Breast epithelium (tissue), 3 donors: Measurements from ENCODE around the gene RSAD1.

Source experiments
- POLR2A ChIP-seq: fragments of 450-650 bp; IDR thresholded peaks from one replicate; pipeline ENCODE4 v1.6.1; 2016; ENCODE audit warnings: antibody characterized with exemption, mild to moderate bottlenecking, moderate library complexity
- POLR2AphosphoS5 ChIP-seq, 3 donors: sonication (generic); formaldehyde crosslinking; IDR thresholded peaks; one replicate each; pipeline ENCODE4 v1.6.1; 2017; ENCODE audit warnings: antibody characterized with exemption in 3 of 3
- TF ChIP-seq, protein P1 (sequence below), 3 donors: fragments of 450-650 bp; IDR thresholded peaks; one replicate each; pipeline ENCODE4 v1.5.1; 2016 to 2017; ENCODE audit warnings: antibody characterized with exemption in 3 of 3, mild to moderate bottlenecking in 3 of 3, moderate library complexity in 3 of 3

DNA sequence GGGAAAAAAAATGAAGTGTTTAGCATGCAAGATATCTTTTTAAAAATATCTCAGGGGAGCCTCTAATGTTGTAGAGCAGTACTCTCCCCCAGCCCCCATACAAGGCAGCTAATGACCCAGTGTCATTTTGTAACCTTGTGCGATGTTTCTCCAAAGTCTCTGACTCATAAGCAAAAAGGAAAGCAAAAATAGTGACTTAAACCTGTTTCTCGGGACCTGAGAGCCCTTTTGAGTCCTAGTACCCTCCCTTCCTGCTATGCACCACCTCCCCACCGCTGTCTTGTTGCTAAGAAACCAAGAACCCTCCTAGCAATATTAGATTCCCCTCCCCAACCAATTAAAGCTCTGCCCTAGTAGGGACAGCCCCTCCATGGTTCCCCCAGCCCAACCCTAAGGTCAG, 32.4 kb downstream of the RSAD1 start:
- TF ChIP-seq, protein P1, sequence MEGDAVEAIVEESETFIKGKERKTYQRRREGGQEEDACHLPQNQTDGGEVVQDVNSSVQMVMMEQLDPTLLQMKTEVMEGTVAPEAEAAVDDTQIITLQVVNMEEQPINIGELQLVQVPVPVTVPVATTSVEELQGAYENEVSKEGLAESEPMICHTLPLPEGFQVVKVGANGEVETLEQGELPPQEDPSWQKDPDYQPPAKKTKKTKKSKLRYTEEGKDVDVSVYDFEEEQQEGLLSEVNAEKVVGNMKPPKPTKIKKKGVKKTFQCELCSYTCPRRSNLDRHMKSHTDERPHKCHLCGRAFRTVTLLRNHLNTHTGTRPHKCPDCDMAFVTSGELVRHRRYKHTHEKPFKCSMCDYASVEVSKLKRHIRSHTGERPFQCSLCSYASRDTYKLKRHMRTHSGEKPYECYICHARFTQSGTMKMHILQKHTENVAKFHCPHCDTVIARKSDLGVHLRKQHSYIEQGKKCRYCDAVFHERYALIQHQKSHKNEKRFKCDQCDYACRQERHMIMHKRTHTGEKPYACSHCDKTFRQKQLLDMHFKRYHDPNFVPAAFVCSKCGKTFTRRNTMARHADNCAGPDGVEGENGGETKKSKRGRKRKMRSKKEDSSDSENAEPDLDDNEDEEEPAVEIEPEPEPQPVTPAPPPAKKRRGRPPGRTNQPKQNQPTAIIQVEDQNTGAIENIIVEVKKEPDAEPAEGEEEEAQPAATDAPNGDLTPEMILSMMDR (IDR thresholded peaks at IDR 0.05) = no peak
- TF ChIP-seq POLR2A (no peak), POLR2AphosphoS5 (IDR thresholded peaks at IDR 0.05) (no peak)
